ENCODE results near the gene CRACR2A.

Gene CRACR2A

GRCh38 chr12:3605692-3606091, 147.2 kb downstream of the CRACR2A start:
- Histone ChIP-seq H3K36me3 (ENCODE audit: control insufficient read depth, insufficient read depth, low read length) (no peaks in the 10 kb centered on the region), H3K4me3 (replicated peaks; ENCODE audit: low read depth, low read length) (no peak overlapping the region), H3K27me3 (replicated peaks; ENCODE audit: control insufficient read depth, insufficient read depth, low read length) (no peaks in the 10 kb centered on the region)
- no peak for DNase-seq (ENCODE audit: extremely low read depth, insufficient read length)
- TF ChIP-seq CTCF (IDR thresholded peaks at IDR 0.05; ENCODE audit: insufficient read depth, low read length, poor library complexity, severe bottlenecking): no peak

GRCh38 chr12:3604748-3605586, 147.9 kb downstream of the CRACR2A start:
- DNase-seq (ENCODE audit: extremely low read depth, insufficient read length): no peak
- no peak overlapping the region for H3K4me3 ChIP-seq (replicated peaks; ENCODE audit: low read depth, low read length)
- no peak for TF ChIP-seq CTCF (IDR thresholded peaks at IDR 0.05; ENCODE audit: insufficient read depth, low read length, poor library complexity, severe bottlenecking)

GRCh38 chr12:3604286-3604685, 148.6 kb downstream of the CRACR2A start:
- Histone ChIP-seq H3K4me3 (replicated peaks; ENCODE audit: low read depth, low read length) (no peak overlapping the region), H3K27me3 (replicated peaks; ENCODE audit: control insufficient read depth, insufficient read depth, low read length) (no peaks in the 10 kb centered on the region; the same call in 1 of the 2 replicates), H3K36me3 (ENCODE audit: control insufficient read depth, insufficient read depth, low read length) (no peaks in the 10 kb centered on the region)
- DNase-seq (ENCODE audit: extremely low read depth, insufficient read length): no peak
- TF ChIP-seq CTCF (IDR thresholded peaks at IDR 0.05; ENCODE audit: insufficient read depth, low read length, poor library complexity, severe bottlenecking): no peak

More at GRCh38 chr12:3604748-3605586, 147.9 kb downstream of the CRACR2A start:
- no peaks in the 10 kb centered on the region for H3K36me3 ChIP-seq (ENCODE audit: control insufficient read depth, insufficient read depth, low read length)
- no peaks in the 10 kb centered on the region; the same call in 1 of the 2 replicates for H3K27me3 ChIP-seq (replicated peaks; ENCODE audit: control insufficient read depth, insufficient read depth, low read length)

- no peak for DNase-seq (ENCODE audit: extremely low read depth, insufficient read length)
- no peaks in the 10 kb centered on the region for H3K36me3 ChIP-seq (ENCODE audit: control insufficient read depth, insufficient read depth, low read length)
- no peak overlapping the region for H3K4me3 ChIP-seq (replicated peaks; ENCODE audit: low read depth, low read length)
- no peak for TF ChIP-seq CTCF (IDR thresholded peaks at IDR 0.05; ENCODE audit: insufficient read depth, low read length, poor library complexity, severe bottlenecking)
- no peaks in the 10 kb centered on the region; the same call in 1 of the 2 replicates for H3K27me3 ChIP-seq (replicated peaks; ENCODE audit: control insufficient read depth, insufficient read depth, low read length)
These were observed 149.3 kb downstream of the CRACR2A start for GRCh38 chr12:3603576-3603975.

- no peaks in the 10 kb centered on the region; the same call in 1 of the 2 replicates for H3K27me3 ChIP-seq (replicated peaks; ENCODE audit: control insufficient read depth, insufficient read depth, low read length)
- H3K4me3 ChIP-seq (replicated peaks; ENCODE audit: low read depth, low read length): no peak overlapping the region
- no peak for TF ChIP-seq CTCF (IDR thresholded peaks at IDR 0.05; ENCODE audit: insufficient read depth, low read length, poor library complexity, severe bottlenecking)
- no peak for DNase-seq (ENCODE audit: extremely low read depth, insufficient read length)
- H3K36me3 ChIP-seq (ENCODE audit: control insufficient read depth, insufficient read depth, low read length): no peaks in the 10 kb centered on the region
These were observed 150.4 kb downstream of the CRACR2A start for GRCh38 chr12:3602488-3602887.

Data from GM06990 (cell line).